ENCODE data around the gene KRT20. TPM values are rescaled to one million over a fixed set of nuclear protein-coding genes. Genes with fewer than 3 reads are reported as not detected.

Gene KRT20
- total RNA-seq, 1 donor from 2014 or later, result not detected

DNA sequence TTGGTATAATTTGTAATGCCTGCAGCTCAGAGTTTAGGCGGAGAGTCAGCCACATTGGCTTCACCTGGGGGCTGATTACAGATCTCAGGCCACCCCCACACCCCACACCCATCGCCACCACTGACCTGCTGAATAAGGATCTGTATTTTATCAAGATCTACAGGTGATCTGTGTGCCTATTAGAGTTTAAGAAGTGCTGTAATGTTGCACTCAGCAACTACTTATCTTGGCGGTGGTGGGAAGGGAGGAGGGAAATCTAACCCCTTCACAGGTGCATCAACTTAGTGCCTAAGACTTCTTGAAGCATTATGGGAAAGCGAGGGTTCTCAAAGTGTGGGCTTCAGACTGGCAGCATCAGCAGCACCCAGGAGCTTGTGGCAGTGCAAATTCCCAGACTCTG, 17.5 kb upstream of the KRT20 start:
- Histone ChIP-seq H3K36me3 (ENCODE audit: insufficient read depth, low read length) (no peaks in the 10 kb centered on the region), H3K9me3 (ENCODE audit: insufficient read depth, low read depth, low read length) (no peaks in the 10 kb centered on the region), H3K79me2 (ENCODE audit: insufficient read depth, low read length) (no peaks in the 10 kb centered on the region), H3K4me2 (ENCODE audit: low read length) (peak overlapping the region; percentile 61), H4K20me1 (ENCODE audit: insufficient read depth, low read length) (no peaks in the 10 kb centered on the region), H3K9ac (ENCODE audit: low read length) (no peak overlapping the region), H3K27me3 (ENCODE audit: insufficient read depth, low read length) (no peaks in the 10 kb centered on the region), H3K27ac (ENCODE audit: low read depth, low read length) (peak overlapping the region; percentile 61), H2AFZ (ENCODE audit: low read depth, low read length) (no peak overlapping the region), H3K4me1 (ENCODE audit: insufficient read depth, low read length) (peaks cover 14% of the 10 kb centered on the region), H3K4me3 (ENCODE audit: insufficient read depth, low read depth, low read length) (no peak overlapping the region)
- no peak for FAIRE-seq
- no peaks in the 10 kb centered on the region for H3K9me3 Mint-ChIP-seq (ENCODE audit: unreplicated experiment)
- H3K4me3 Mint-ChIP-seq (ENCODE audit: unreplicated experiment), result no peak overlapping the region
- no peak for TF ChIP-seq EZH2 (IDR thresholded peaks at IDR 0.05; ENCODE audit: insufficient read depth, low read length)
- TF ChIP-seq, protein P1, sequence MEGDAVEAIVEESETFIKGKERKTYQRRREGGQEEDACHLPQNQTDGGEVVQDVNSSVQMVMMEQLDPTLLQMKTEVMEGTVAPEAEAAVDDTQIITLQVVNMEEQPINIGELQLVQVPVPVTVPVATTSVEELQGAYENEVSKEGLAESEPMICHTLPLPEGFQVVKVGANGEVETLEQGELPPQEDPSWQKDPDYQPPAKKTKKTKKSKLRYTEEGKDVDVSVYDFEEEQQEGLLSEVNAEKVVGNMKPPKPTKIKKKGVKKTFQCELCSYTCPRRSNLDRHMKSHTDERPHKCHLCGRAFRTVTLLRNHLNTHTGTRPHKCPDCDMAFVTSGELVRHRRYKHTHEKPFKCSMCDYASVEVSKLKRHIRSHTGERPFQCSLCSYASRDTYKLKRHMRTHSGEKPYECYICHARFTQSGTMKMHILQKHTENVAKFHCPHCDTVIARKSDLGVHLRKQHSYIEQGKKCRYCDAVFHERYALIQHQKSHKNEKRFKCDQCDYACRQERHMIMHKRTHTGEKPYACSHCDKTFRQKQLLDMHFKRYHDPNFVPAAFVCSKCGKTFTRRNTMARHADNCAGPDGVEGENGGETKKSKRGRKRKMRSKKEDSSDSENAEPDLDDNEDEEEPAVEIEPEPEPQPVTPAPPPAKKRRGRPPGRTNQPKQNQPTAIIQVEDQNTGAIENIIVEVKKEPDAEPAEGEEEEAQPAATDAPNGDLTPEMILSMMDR (IDR thresholded peaks at IDR 0.05; ENCODE audit: insufficient read depth, low read depth, low read length), result no peak
- peak overlapping the region; percentile 15 for H3K27ac Mint-ChIP-seq (ENCODE audit: unreplicated experiment)
- no peak for DNase-seq (ENCODE audit: low read depth)
- peaks cover 3% of the 10 kb centered on the region for H3K27me3 Mint-ChIP-seq (ENCODE audit: low read depth, unreplicated experiment)
- H3K4me1 Mint-ChIP-seq (ENCODE audit: low read depth, unreplicated experiment), result peaks cover 16% of the 10 kb centered on the region
- no peaks in the 10 kb centered on the region for H3K36me3 Mint-ChIP-seq (ENCODE audit: low read depth, unreplicated experiment)

DNA sequence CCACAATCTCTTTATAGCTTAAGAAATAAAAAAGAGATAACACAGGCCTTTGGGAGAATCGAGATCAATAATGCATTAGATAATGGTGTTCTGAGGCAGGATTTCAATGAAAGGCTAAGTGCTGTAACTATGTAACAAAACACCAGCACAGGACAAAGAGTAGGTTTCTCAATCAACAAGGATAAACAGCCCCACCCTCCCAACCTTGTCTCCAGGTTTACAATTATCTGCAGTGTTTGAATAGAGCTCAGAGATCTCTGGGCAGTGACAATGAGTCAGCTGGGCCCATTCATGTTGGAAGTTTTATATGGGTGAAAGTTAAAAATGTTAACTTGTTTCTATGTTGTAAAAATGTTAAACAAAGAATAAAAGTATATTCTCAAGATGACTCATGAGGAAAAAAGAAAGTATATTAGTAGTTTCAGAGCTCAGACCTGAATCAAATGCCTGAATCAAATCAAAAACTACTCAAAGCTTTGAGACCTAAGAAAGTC, 17.0 kb upstream of the KRT20 start:
- no peaks in the 10 kb centered on the region for H3K9me3 Mint-ChIP-seq (ENCODE audit: unreplicated experiment)
- FAIRE-seq, result no peak
- H4K20me1 ChIP-seq (ENCODE audit: insufficient read depth, low read length), result no peaks in the 10 kb centered on the region
- H3K4me2 ChIP-seq (ENCODE audit: low read length), result no peak overlapping the region
- H3K79me2 ChIP-seq (ENCODE audit: insufficient read depth, low read length), result no peaks in the 10 kb centered on the region
- H3K4me1 Mint-ChIP-seq (ENCODE audit: low read depth, unreplicated experiment), result peaks cover 16% of the 10 kb centered on the region
- no peaks in the 10 kb centered on the region for H3K27me3 ChIP-seq (ENCODE audit: insufficient read depth, low read length)
- no peak overlapping the region for H3K4me3 ChIP-seq (ENCODE audit: insufficient read depth, low read depth, low read length)
- no peaks in the 10 kb centered on the region for H3K9me3 ChIP-seq (ENCODE audit: insufficient read depth, low read depth, low read length)
- no peak for DNase-seq (ENCODE audit: low read depth)
- H3K36me3 ChIP-seq (ENCODE audit: insufficient read depth, low read length), result no peaks in the 10 kb centered on the region
- no peak overlapping the region for H2AFZ ChIP-seq (ENCODE audit: low read depth, low read length)
- no peak overlapping the region for H3K9ac ChIP-seq (ENCODE audit: low read length)
- H3K4me3 Mint-ChIP-seq (ENCODE audit: unreplicated experiment), result no peak overlapping the region
- H3K27me3 Mint-ChIP-seq (ENCODE audit: low read depth, unreplicated experiment), result peaks cover 3% of the 10 kb centered on the region
- no peak overlapping the region for H3K27ac Mint-ChIP-seq (ENCODE audit: unreplicated experiment)
- H3K4me1 ChIP-seq (ENCODE audit: insufficient read depth, low read length), result peaks cover 14% of the 10 kb centered on the region
- H3K27ac ChIP-seq (ENCODE audit: low read depth, low read length), result no peak overlapping the region
- no peak for TF ChIP-seq EZH2 (IDR thresholded peaks at IDR 0.05; ENCODE audit: insufficient read depth, low read length)
- TF ChIP-seq, protein P1 (IDR thresholded peaks at IDR 0.05; ENCODE audit: insufficient read depth, low read depth, low read length), result no peak
- no peaks in the 10 kb centered on the region for H3K36me3 Mint-ChIP-seq (ENCODE audit: low read depth, unreplicated experiment)

DNA sequence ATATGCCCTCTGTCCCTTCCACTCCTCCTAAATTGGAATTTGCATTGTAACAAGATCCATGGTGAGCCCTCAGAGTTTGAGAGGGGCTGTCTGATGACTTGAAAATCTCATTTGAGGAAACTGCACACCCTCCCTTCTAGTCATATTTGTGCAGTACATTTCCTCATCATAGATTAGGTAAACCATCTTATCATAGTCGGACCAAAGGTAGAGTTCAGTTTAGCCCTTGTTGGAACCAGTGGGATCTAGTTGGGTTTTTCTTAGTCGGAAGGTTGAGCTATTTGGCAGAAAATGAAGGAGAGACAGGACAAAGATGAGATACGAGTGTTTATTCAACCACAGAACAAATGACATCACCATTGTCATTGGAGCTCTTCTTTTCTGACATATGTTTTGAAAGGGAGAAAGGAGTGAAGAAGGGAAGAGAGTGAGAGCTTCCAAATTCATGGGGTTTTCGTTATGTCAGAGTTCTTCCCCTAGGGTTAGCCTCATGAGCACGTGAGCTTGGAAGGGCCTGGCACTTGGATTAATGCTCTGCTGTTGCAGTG, 15.8 kb upstream of the KRT20 start:
- no peak overlapping the region for H3K27ac ChIP-seq (ENCODE audit: low read depth, low read length)
- H2AFZ ChIP-seq (ENCODE audit: low read depth, low read length), result no peak overlapping the region
- H3K4me1 ChIP-seq (ENCODE audit: insufficient read depth, low read length), result peaks cover 14% of the 10 kb centered on the region
- H3K9me3 Mint-ChIP-seq (ENCODE audit: unreplicated experiment), result no peaks in the 10 kb centered on the region
- no peaks in the 10 kb centered on the region for H3K79me2 ChIP-seq (ENCODE audit: insufficient read depth, low read length)
- no peaks in the 10 kb centered on the region for H3K36me3 ChIP-seq (ENCODE audit: insufficient read depth, low read length)
- H3K4me3 ChIP-seq (ENCODE audit: insufficient read depth, low read depth, low read length), result no peak overlapping the region
- H3K9me3 ChIP-seq (ENCODE audit: insufficient read depth, low read depth, low read length), result no peaks in the 10 kb centered on the region
- no peak overlapping the region for H3K4me2 ChIP-seq (ENCODE audit: low read length)
- H3K27me3 ChIP-seq (ENCODE audit: insufficient read depth, low read length), result no peaks in the 10 kb centered on the region
- no peak overlapping the region for H3K9ac ChIP-seq (ENCODE audit: low read length)
- no peak overlapping the region for H3K27ac Mint-ChIP-seq (ENCODE audit: unreplicated experiment)
- no peaks in the 10 kb centered on the region for H3K36me3 Mint-ChIP-seq (ENCODE audit: low read depth, unreplicated experiment)
- FAIRE-seq (no peak), DNase-seq (ENCODE audit: low read depth) (no peak)
- H4K20me1 ChIP-seq (ENCODE audit: insufficient read depth, low read length), result no peaks in the 10 kb centered on the region
- H3K27me3 Mint-ChIP-seq (ENCODE audit: low read depth, unreplicated experiment), result peaks cover 1% of the 10 kb centered on the region
- no peak overlapping the region for H3K4me3 Mint-ChIP-seq (ENCODE audit: unreplicated experiment)
- peaks cover 16% of the 10 kb centered on the region for H3K4me1 Mint-ChIP-seq (ENCODE audit: low read depth, unreplicated experiment)
- TF ChIP-seq, protein P1 (IDR thresholded peaks at IDR 0.05; ENCODE audit: insufficient read depth, low read depth, low read length), result no peak
- no peak for TF ChIP-seq EZH2 (IDR thresholded peaks at IDR 0.05; ENCODE audit: insufficient read depth, low read length)

Measured in astrocyte (in vitro differentiated cells and primary cell).